Measurements from ENCODE around the gene HOTAIR. TPM values are rescaled to one million over a fixed set of nuclear protein-coding genes. Genes with fewer than 3 reads are reported as not detected.

HOTAIR gene
- total RNA-seq, 1 donor from 2014 or later = not detected

DNA sequence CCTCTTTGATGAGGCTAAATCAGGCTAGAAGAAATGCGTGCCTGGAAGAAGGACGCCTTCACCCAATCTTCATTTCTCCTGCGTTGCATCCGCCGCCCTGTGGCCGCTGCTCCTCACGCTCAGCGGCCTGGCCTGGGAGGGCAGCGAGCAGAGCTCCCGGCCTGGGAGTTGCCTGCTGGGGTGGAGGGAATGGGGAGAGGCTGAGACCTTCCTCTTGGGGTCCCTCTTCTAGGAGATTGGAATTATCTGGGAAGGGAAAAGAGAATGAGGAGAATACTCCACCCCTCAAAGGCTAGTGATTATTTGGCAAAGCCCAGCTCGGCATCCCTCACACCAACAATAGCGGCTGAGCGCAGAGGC is 22.4 kb downstream of the HOTAIR start:
- H3K36me3 ChIP-seq = no peaks in the 10 kb centered on the region
- H3K4me1 ChIP-seq = no peaks in the 10 kb centered on the region
- H3K4me3 ChIP-seq = no peak overlapping the region
- H3K27me3 ChIP-seq = peaks cover 98% of the 10 kb centered on the region
- H3K27ac ChIP-seq = no peak overlapping the region
- no peaks in the 10 kb centered on the region for H3K9me3 ChIP-seq
- TF ChIP-seq, protein P1, sequence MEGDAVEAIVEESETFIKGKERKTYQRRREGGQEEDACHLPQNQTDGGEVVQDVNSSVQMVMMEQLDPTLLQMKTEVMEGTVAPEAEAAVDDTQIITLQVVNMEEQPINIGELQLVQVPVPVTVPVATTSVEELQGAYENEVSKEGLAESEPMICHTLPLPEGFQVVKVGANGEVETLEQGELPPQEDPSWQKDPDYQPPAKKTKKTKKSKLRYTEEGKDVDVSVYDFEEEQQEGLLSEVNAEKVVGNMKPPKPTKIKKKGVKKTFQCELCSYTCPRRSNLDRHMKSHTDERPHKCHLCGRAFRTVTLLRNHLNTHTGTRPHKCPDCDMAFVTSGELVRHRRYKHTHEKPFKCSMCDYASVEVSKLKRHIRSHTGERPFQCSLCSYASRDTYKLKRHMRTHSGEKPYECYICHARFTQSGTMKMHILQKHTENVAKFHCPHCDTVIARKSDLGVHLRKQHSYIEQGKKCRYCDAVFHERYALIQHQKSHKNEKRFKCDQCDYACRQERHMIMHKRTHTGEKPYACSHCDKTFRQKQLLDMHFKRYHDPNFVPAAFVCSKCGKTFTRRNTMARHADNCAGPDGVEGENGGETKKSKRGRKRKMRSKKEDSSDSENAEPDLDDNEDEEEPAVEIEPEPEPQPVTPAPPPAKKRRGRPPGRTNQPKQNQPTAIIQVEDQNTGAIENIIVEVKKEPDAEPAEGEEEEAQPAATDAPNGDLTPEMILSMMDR (IDR thresholded peaks at IDR 0.05) = no peak
- no peak for DNase-seq
- intact Hi-C loops (cut with DNase I) = no loop called here
- ATAC-seq = no peak

DNA sequence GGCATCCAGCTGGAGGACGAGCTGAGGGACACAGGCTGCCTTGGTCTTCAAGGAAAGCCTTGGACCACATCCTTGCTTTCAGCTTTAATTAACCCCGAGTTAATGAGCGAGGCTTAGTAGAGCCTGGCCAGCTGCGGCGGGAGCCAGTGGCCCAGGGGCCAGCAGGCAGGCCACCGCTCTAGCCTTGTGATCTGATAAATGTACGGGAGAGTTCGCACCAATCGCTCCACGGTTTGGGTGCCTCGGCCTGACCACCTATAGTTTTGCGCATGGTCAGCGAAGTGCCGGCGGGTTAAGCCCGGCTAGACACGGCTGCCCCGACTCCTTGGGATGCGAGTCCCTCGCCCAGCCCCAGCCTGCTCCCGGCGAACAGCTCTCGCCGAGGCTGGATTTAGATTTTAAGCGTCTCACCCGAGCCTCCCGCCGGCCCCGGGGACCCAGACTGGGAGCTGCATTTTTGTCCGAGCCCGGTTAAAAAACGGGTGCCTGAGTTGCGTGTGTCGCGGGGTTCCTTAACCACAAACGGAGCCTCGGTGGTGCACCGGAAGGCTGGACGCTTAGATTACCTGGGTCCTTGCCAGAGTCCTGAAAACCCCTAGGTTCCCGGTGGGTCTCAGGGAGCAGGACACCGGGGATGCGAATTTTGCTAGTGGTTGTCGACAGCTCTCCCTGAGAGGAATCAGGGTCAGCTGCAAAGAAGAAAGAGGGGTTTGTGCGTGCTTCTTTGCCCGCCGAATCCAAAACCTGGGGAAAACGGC is 23.0 kb downstream of the HOTAIR start:
- H3K27ac ChIP-seq = no peak overlapping the region
- peaks cover 97% of the 10 kb centered on the region for H3K27me3 ChIP-seq
- TF ChIP-seq, protein P1 (IDR thresholded peaks at IDR 0.05) = no peak
- DNase-seq = peak; percentile 34
- no peak for ATAC-seq
- H3K4me3 ChIP-seq = no peak overlapping the region
- intact Hi-C loops (cut with DNase I) = no loop called here
- H3K4me1 ChIP-seq = no peaks in the 10 kb centered on the region
- no peaks in the 10 kb centered on the region for H3K36me3 ChIP-seq
- H3K9me3 ChIP-seq = no peaks in the 10 kb centered on the region

DNA sequence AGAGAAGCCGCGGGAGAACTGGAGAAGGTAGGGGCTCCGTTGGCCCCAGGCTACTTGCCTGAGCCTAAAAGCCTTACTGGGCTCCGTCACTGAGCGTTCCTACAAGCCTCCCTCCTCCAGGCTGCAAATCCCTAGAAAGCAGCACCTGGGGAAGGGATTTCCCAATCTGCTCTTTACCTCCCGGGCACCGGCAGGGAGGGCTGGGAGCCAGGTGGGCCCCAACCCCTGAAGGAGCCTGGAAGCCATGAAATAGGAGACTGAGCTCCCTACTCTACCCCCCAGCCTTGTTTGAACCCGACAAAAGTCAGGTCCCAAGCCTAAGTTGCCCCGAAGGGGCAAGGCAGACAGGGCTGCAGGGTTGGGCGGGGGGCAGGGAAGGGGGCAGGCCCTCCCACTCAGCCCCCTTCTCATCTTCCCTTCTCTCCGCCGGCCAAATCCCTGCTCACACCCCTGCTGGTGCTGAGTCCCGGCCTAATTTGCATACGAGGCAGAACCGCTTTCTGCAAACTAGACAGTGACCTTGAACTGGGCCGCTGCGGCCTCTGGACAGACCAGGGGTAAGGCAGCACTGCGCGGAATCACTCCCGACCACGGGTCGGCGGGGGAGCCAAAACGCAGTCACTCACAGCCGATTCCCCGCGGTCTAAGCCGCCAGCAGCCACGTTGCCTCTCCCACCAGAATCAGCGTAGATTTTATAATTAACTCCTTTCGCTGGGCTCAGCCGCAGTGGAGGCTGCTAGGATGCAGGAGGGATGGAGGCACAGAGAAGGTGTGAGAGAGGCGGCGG is 23.8 kb downstream of the HOTAIR start:
- Histone ChIP-seq H3K27me3 (peaks cover 97% of the 10 kb centered on the region), H3K4me3 (no peak overlapping the region), H3K4me1 (no peaks in the 10 kb centered on the region), H3K27ac (no peak overlapping the region), H3K36me3 (no peaks in the 10 kb centered on the region), H3K9me3 (no peaks in the 10 kb centered on the region)
- intact Hi-C loops (cut with DNase I) = no loop called here
- TF ChIP-seq, protein P1 (IDR thresholded peaks at IDR 0.05) = no peak
- ATAC-seq (no peak), DNase-seq (peak; percentile 61)

DNA sequence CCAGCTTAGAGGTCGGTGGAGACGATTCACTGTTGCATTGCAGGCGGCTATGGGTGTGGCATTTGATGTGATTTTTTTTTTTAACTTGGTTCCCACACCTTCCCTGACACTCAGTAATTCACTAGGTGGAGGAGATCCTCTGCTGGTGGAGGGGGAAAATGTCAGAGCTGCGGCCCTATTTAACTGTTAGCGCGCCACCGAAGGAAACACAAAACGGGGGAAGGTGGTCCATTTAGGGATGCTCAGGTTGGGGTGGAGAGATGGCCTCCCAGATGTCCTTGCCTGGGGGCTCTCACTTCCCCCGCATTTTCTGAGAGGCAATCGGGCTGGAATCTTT is 24.3 kb downstream of the HOTAIR start:
- no peak overlapping the region for H3K27ac ChIP-seq

DNA sequence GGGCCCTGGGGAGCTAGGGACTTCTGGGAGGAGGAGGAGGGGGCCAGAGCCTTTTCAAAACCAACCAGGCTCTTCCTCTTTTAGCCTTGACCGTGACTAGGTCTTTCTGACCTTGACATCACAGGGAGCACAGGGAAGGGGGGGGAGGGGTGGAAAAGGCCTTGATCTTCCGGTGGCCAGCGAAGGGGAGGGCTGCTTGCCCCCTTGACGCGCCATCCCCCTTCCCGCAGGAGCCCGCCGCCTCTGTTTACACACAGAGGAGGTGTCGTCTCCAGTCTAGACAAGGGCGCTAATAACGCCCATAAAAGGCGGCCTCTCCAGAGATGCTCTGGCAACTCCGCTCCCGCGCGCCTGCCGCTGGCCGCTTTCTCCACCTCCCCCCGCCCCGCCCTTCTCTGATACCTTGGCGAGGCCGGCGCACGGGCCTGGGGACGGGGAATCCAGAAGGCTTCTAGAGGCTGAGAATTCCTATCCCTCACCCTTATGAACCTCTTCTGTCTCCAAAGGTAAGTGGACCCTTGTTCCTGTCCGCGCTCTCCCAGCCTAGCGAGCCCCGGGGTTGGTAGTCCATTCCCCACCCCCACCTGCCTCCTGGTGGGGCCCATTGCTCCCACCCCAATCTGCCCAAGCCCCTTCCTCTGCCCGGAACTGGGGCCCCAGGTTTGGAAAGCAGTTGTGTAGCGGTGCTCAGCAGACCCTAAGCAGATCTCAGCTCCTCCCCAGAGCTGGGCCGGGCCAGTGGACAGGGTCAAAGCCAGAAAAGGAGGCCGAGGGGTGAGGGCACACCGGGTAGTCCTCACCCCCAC is 24.9 kb downstream of the HOTAIR start:
- Histone ChIP-seq H3K4me3 (no peak overlapping the region), H3K4me1 (no peaks in the 10 kb centered on the region), H3K36me3 (no peaks in the 10 kb centered on the region), H3K27me3 (peaks cover 97% of the 10 kb centered on the region), H3K27ac (no peak overlapping the region), H3K9me3 (no peaks in the 10 kb centered on the region)
- TF ChIP-seq, protein P1 (IDR thresholded peaks at IDR 0.05) = no peak
- ATAC-seq (no peak), DNase-seq (no peak)
- intact Hi-C loops (cut with DNase I) = no loop called here

More for the DNA sequence above, 24.3 kb downstream of the HOTAIR start:
- Histone ChIP-seq H3K9me3 (no peaks in the 10 kb centered on the region), H3K36me3 (no peaks in the 10 kb centered on the region), H3K4me3 (no peak overlapping the region), H3K27me3 (peaks cover 97% of the 10 kb centered on the region), H3K4me1 (no peaks in the 10 kb centered on the region)
- TF ChIP-seq, protein P1 (IDR thresholded peaks at IDR 0.05) = no peak
- intact Hi-C loops (cut with DNase I) = no loop called here
- DNase-seq = no peak
- ATAC-seq = no peak

Measured in upper lobe of right lung (tissue), 1 donor.